Spleen (tissue), 11 donors: Measurements from ENCODE around the gene LDLRAD4. TPM values are rescaled to one million over a fixed set of nuclear protein-coding genes. Genes with fewer than 3 reads are reported as not detected.

Source experiments
- DNase-seq: peaks from one replicate; pipeline ENCODE4 v3.0.0-alpha.2; 2020
- H3K27ac ChIP-seq, 8 donors: fragments of 200-600 bp; sonication (generic) in 7 of 8; 1 replicate in 4 of 8; 2 replicates in 4 of 8; pipeline versions ENCODE4 v1.5.0 to v1.8.0; 2016 to 2021; ENCODE audit warnings: inconsistent platforms in 4 of 8, mild to moderate bottlenecking in 4 of 8, moderate library complexity in 1 of 8
- H3K27me3 ChIP-seq, 7 donors: fragments of 200-600 bp; sonication (generic) in 6 of 7; replicated peaks in 1 of 7; 1 replicate in 4 of 7; 2 replicates in 3 of 7; pipeline versions ENCODE4 v1.5.0 to v1.8.0; 2016 to 2021; ENCODE audit warnings: inconsistent platforms in 3 of 7, mild to moderate bottlenecking in 1 of 7
- H3K36me3 ChIP-seq, 6 donors: fragments of 200-600 bp; sonication (generic) in 5 of 6; 1 replicate in 4 of 6; 2 replicates in 2 of 6; pipeline versions ENCODE4 v1.5.0 to v1.8.0; 2016 to 2021; ENCODE audit warnings: inconsistent platforms in 2 of 6
- H3K4me1 ChIP-seq, 6 donors: fragments of 200-600 bp; sonication (generic) in 5 of 6; 1 replicate in 3 of 6; 2 replicates in 3 of 6; pipeline versions ENCODE4 v1.5.0 to v1.8.0; 2016 to 2021; ENCODE audit warnings: inconsistent platforms in 3 of 6
- H3K4me3 ChIP-seq, 8 donors: fragments of 200-600 bp; sonication (generic) in 7 of 8; 1 replicate in 4 of 8; 2 replicates in 4 of 8; pipeline versions ENCODE4 v1.5.0 to v1.8.0; 2016 to 2021; ENCODE audit warnings: inconsistent platforms in 4 of 8, mild to moderate bottlenecking in 4 of 8, moderate library complexity in 2 of 8
- H3K9me3 ChIP-seq, 8 donors: fragments of 200-600 bp; sonication (generic) in 7 of 8; 1 replicate in 4 of 8; 2 replicates in 4 of 8; pipeline versions ENCODE4 v1.5.0 to v1.8.0; 2016 to 2021; ENCODE audit warnings: inconsistent platforms in 4 of 8
- POLR2A ChIP-seq, 3 donors: fragments of 450-650 bp; IDR thresholded peaks; one replicate each; pipeline ENCODE4 v1.5.1; 2017; ENCODE audit warnings: antibody characterized with exemption in 3 of 3, mild to moderate bottlenecking in 1 of 3
- POLR2AphosphoS5 ChIP-seq, 3 donors: sonication (generic); formaldehyde crosslinking; IDR thresholded peaks; one replicate each; pipeline ENCODE4 v1.5.1; 2017; ENCODE audit warnings: antibody characterized with exemption in 3 of 3
- WGBS, 5 donors: extraction: QIAGEN DNeasy Blood & Tissue Kit in 3 of 5; methylation state at CpG; one replicate each; pipeline versions ENCODE4 v1.1.5 to v1.1.7; 2013 to 2018; 5-methylcytosine and 5-hydroxymethylcytosine counted together
- intact Hi-C: fragments of 100-400 bp; cut with DNase I; formaldehyde crosslinking; loops from one replicate; pipeline ENCODE4 v1.15.0; 2023; ENCODE audit warnings: low total_unique reads
- polyA plus RNA-seq, 3 donors: library from polyadenylated mRNA; stranded (reverse); fragments of 200-250 nt; gene quantifications; one replicate each; pipeline ENCODE4 v1.2.1, GENCODE V29; 2013
- total RNA-seq, 7 donors: library from RNA; depleted of rRNA in 3 of 7; stranded (reverse); fragments of >200 nt in 3 of 7; fragmentation: NEBNext Ultra II Directional in 4 of 7; extraction: Animal tissue kit (Norgen Biotek cat#: 25700) in 4 of 7; gene quantifications; one replicate each; pipeline versions ENCODE4 v1.1.0 to v1.2.1, GENCODE V29; 2016 to 2021
- TF ChIP-seq, protein P1 (sequence below), 11 experiments: fragments of 200-600 bp in 7 of 11; fragments of 450-650 bp in 4 of 11; sonication (generic) in 4 of 11; IDR thresholded peaks in 8 of 11; conservative IDR thresholded peaks in 3 of 11; 1 replicate in 7 of 11; 2 replicates in 4 of 11; pipeline versions ENCODE4 v1.4.0 to v1.8.0; 2016 to 2021; ENCODE audit warnings: antibody characterized with exemption in 11 of 11, inconsistent platforms in 4 of 11, mild to moderate bottlenecking in 1 of 11
- donor health status: healthy with polysubstance abuse.
- donor health status: DM: no; HTN: no; CAD: no; lungs with moderate emphysema.
- donor health status: DM: no; HTN: no; CAD: no.
- donor health status: Bipolar disorder and iron deficiency.
- donor health status: healthy.
- donor health status: DM: no; HTN: no; CAD: no.
- donor health status: DM: yes; HTN: yes; CAD: no.

Gene LDLRAD4
- total and polyA plus RNA-seq, 10 donors: 4.5 to 80.8 (median 46.4) TPM

- Histone ChIP-seq H3K27ac (no peak overlapping the region), H3K36me3 (no peaks in the 10 kb centered on the region), H3K4me1 (peaks cover 0 to 32% (median 9%) of the 10 kb centered on the region in 6 donors), H3K27me3 (no peaks in the 10 kb centered on the region), H3K9me3 (peaks cover 5 to 26% (median 18%) of the 10 kb centered on the region in 8 donors), H3K4me3 (no peak overlapping the region)
- TF ChIP-seq, protein P1, sequence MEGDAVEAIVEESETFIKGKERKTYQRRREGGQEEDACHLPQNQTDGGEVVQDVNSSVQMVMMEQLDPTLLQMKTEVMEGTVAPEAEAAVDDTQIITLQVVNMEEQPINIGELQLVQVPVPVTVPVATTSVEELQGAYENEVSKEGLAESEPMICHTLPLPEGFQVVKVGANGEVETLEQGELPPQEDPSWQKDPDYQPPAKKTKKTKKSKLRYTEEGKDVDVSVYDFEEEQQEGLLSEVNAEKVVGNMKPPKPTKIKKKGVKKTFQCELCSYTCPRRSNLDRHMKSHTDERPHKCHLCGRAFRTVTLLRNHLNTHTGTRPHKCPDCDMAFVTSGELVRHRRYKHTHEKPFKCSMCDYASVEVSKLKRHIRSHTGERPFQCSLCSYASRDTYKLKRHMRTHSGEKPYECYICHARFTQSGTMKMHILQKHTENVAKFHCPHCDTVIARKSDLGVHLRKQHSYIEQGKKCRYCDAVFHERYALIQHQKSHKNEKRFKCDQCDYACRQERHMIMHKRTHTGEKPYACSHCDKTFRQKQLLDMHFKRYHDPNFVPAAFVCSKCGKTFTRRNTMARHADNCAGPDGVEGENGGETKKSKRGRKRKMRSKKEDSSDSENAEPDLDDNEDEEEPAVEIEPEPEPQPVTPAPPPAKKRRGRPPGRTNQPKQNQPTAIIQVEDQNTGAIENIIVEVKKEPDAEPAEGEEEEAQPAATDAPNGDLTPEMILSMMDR (IDR thresholded peaks at IDR 0.05 in 8 of 11, conservative IDR thresholded peaks at IDR 0.05 in 3 of 11): no peak
- TF ChIP-seq POLR2A (IDR thresholded peaks at IDR 0.05): no peak
- TF ChIP-seq POLR2AphosphoS5 (IDR thresholded peaks at IDR 0.05): no peak
- 93 to 97% (median 95%) methylated on average over 4 of the region's 4 CpGs for WGBS, 5 donors
- no peak for DNase-seq
- intact Hi-C loops: no loop called here
These were observed 94.0 kb downstream of the LDLRAD4 start for GRCh38 chr18:13312515-13312914.

- 38 to 55% (median 41%) methylated on average over 19 of the region's 19 CpGs for WGBS, 5 donors
- no peak for DNase-seq
- H3K27ac ChIP-seq: no peak overlapping the region
- no peak overlapping the region for H3K4me3 ChIP-seq
- peaks cover 0 to 30% (median 9%) of the 10 kb centered on the region in 6 donors for H3K4me1 ChIP-seq
- peaks cover 5 to 26% (median 18%) of the 10 kb centered on the region in 8 donors for H3K9me3 ChIP-seq
- TF ChIP-seq POLR2A (IDR thresholded peaks at IDR 0.05) (no peak), POLR2AphosphoS5 (IDR thresholded peaks at IDR 0.05) (no peak)
- TF ChIP-seq, protein P1 (IDR thresholded peaks at IDR 0.05 in 8 of 11, conservative IDR thresholded peaks at IDR 0.05 in 3 of 11): no peak
- intact Hi-C loops: no loop called here
- no peaks in the 10 kb centered on the region for H3K36me3 ChIP-seq
- H3K27me3 ChIP-seq: no peaks in the 10 kb centered on the region
These were observed 94.6 kb downstream of the LDLRAD4 start for GRCh38 chr18:13313006-13313686.

- H3K9me3 ChIP-seq: peaks cover 5 to 26% (median 18%) of the 10 kb centered on the region in 8 donors
- no peaks in the 10 kb centered on the region for H3K27me3 ChIP-seq
- no peak overlapping the region for H3K27ac ChIP-seq
- H3K36me3 ChIP-seq: no peaks in the 10 kb centered on the region
- 66 to 84% (median 77%) methylated on average over 2 of the region's 2 CpGs for WGBS, 5 donors
- intact Hi-C loops: no loop called here
- no peak for TF ChIP-seq POLR2A (IDR thresholded peaks at IDR 0.05)
- TF ChIP-seq, protein P1 (IDR thresholded peaks at IDR 0.05 in 8 of 11, conservative IDR thresholded peaks at IDR 0.05 in 3 of 11): no peak
- TF ChIP-seq POLR2AphosphoS5 (IDR thresholded peaks at IDR 0.05): no peak
- H3K4me3 ChIP-seq: no peak overlapping the region
- peaks cover 0 to 13% (median 7%) of the 10 kb centered on the region in 6 donors for H3K4me1 ChIP-seq
- DNase-seq: no peak
These were observed 96.4 kb downstream of the LDLRAD4 start for GRCh38 chr18:13315000-13315399.

DNA sequence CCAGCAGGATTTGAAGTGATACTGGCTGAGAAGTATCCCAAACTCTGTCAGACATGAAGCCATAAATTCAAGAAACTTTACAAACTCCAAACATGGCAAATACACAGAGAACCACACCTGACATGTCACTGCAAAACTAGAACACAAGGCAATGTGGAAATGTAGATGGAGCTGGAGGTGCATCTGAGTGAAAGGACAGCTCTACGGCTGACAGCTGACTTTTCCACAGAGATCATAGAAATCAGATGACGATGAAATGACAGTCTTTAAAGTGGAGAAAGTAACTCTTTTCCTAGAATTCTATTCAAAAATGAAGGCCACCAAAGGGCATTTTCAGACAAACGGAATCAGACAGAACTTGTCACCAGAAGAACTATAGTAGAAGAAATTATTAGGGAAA is 97.5 kb downstream of the LDLRAD4 start:
- Histone ChIP-seq H3K27me3 (no peaks in the 10 kb centered on the region), H3K4me1 (peaks cover 0 to 13% (median 7%) of the 10 kb centered on the region in 6 donors), H3K9me3 (peaks cover 5 to 26% (median 18%) of the 10 kb centered on the region in 8 donors), H3K4me3 (no peak overlapping the region), H3K36me3 (no peaks in the 10 kb centered on the region), H3K27ac (no peak overlapping the region)
- intact Hi-C loops: no loop called here
- WGBS, 5 donors: 92 to 96% (median 95%) methylated on average over 3 of the region's 3 CpGs
- TF ChIP-seq POLR2A (IDR thresholded peaks at IDR 0.05): no peak
- TF ChIP-seq, protein P1 (IDR thresholded peaks at IDR 0.05 in 8 of 11, conservative IDR thresholded peaks at IDR 0.05 in 3 of 11): no peak
- DNase-seq: no peak
